Activated T-cell treated with anti-CD3 and anti-CD28 coated beads, Interleukin-2, amount 50 U/mL, for 24 hours (primary cell): Measurements from ENCODE around the gene UBE4B.
"Not testable (repeated sequence)": the region's sequence is repeated elsewhere in the genome, so short reads cannot be mapped to it uniquely, and the experiment has no call there.

Experiments used
- DNase-seq: peaks from one replicate; pipeline ENCODE4 v3.0.0-alpha.2; 2020
- H3K27ac Mint-ChIP-seq: 2 replicates; pipeline ENCODE4 v1.8.0; 2020; ENCODE audit warnings: mild to moderate bottlenecking, mixed read lengths
- H3K27me3 Mint-ChIP-seq: 2 replicates; pipeline ENCODE4 v1.8.0; 2020; ENCODE audit warnings: mixed read lengths
- H3K36me3 Mint-ChIP-seq: 2 replicates; pipeline ENCODE4 v1.8.0; 2020; ENCODE audit warnings: low read depth, mixed read lengths
- H3K4me1 Mint-ChIP-seq: 2 replicates; pipeline ENCODE4 v1.8.0; 2020; ENCODE audit warnings: low read depth, mixed read lengths
- H3K4me3 Mint-ChIP-seq: 2 replicates; pipeline ENCODE4 v1.8.0; 2020; ENCODE audit warnings: mild to moderate bottlenecking, moderate library complexity, mixed read lengths
- H3K9me3 Mint-ChIP-seq: 2 replicates; pipeline ENCODE4 v1.8.0; 2020; ENCODE audit warnings: mixed read lengths

The UBE4B gene

GRCh38 chr1:10032590-10033358, at the start of gene UBE4B:
UBE4B (plus strand) TSS chr1:10032958; CDS start chr1:10033671, 713 bp downstream.
- H3K27me3 Mint-ChIP-seq, result no peaks in the 10 kb centered on the region
- H3K27ac Mint-ChIP-seq, result peak within 1 kb of the TSS; percentile 98
- peaks cover 31% of the 10 kb centered on the region for H3K36me3 Mint-ChIP-seq
- H3K9me3 Mint-ChIP-seq, result no peaks in the 10 kb centered on the region
- peaks cover 21% of the 10 kb centered on the region for H3K4me1 Mint-ChIP-seq
- peak; percentile 100 for DNase-seq
- peak within 1 kb of the TSS; percentile 98 for H3K4me3 Mint-ChIP-seq

DNA sequence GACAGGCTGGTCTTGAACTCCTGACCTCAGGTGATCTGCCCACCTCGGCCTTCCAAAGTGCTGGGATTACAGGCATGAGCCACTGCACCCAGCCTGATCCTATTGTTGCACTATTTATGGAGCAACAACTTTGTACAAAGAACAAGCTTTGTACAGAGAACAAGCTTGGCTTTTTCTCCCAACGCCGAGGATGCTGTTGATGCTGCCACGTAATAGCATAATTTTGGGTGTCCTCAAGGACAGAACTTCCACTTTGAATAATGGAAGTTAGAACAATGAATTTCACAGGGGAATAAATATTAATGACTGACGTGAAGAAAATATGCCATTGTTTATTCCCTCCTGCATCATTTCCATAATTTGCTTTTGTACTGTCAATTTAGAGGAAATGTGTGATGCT, 48.5 kb upstream of the UBE4B start:
- Mint-ChIP-seq H3K4me3 (no peak overlapping the region), H3K9me3 (no peaks in the 10 kb centered on the region), H3K27ac (no peak overlapping the region), H3K4me1 (no peaks in the 10 kb centered on the region), H3K36me3 (peaks cover 22% of the 10 kb centered on the region), H3K27me3 (no peaks in the 10 kb centered on the region)
- DNase-seq, result no peak

GRCh38 chr1:9985001-9985400, 47.8 kb upstream of the UBE4B start:
- DNase-seq, result no peak
- Mint-ChIP-seq H3K27me3 (no peaks in the 10 kb centered on the region), H3K4me3 (no peak overlapping the region), H3K27ac (no peak overlapping the region), H3K4me1 (no peaks in the 10 kb centered on the region), H3K36me3 (peaks cover 22% of the 10 kb centered on the region), H3K9me3 (no peaks in the 10 kb centered on the region)

DNA sequence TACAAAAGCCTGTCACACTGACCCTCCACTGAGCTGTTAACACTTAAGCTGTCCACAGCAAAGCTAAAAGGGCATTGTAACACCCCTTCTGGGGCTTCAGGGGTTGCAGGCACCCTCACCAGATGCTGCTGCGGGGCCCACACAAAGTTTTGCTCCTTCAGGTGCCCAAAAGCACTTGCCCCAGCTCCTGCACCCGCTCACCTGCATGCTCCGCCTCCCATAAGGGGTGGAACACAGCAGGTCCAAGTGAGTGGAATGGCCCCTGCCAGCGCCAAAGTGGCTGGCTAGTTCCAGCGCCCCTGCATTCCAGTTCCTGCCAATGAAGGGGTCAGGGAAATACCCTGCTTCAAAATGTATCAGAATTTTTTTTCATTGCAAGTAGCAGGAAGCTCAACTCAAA, 43.0 kb upstream of the UBE4B start:
- Mint-ChIP-seq H3K27me3 (peaks cover 8% of the 10 kb centered on the region), H3K36me3 (no peaks in the 10 kb centered on the region), H3K9me3 (no peaks in the 10 kb centered on the region), H3K27ac (no peak overlapping the region), H3K4me3 (no peak overlapping the region), H3K4me1 (no peaks in the 10 kb centered on the region)
- DNase-seq, result no peak

DNA sequence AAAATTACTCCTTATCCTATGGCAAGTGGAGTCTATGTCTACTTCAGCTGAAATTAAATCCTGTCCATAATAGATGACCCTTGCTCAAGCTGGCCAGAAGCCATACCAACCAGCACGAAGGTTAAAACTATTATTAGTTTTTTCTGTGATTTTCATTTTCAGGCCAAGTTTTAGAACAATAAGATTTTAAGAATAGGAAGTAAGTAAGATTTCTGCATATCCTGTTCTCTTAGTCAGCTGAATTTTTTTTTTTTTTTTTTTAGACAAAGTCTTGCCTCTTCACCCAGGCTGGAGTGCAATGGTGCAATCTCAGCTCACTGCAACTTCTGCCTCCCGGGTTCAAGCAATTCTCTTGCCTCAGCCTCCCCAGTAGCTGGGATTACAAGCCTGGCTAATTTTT, 41.8 kb upstream of the UBE4B start:
- Mint-ChIP-seq H3K36me3 (no peaks in the 10 kb centered on the region), H3K27me3 (peaks cover 8% of the 10 kb centered on the region), H3K4me3 (no peak overlapping the region), H3K9me3 (no peaks in the 10 kb centered on the region), H3K27ac (no peak overlapping the region), H3K4me1 (no peaks in the 10 kb centered on the region)
- no peak for DNase-seq

- Mint-ChIP-seq H3K9me3 (no peaks in the 10 kb centered on the region), H3K27me3 (peaks cover 19% of the 10 kb centered on the region), H3K36me3 (no peaks in the 10 kb centered on the region), H3K4me1 (peaks cover 6% of the 10 kb centered on the region), H3K4me3 (no peak overlapping the region), H3K27ac (no peak overlapping the region)
- no peak for DNase-seq
These were observed 39.8 kb upstream of the UBE4B start for GRCh38 chr1:9992910-9993309.

DNA sequence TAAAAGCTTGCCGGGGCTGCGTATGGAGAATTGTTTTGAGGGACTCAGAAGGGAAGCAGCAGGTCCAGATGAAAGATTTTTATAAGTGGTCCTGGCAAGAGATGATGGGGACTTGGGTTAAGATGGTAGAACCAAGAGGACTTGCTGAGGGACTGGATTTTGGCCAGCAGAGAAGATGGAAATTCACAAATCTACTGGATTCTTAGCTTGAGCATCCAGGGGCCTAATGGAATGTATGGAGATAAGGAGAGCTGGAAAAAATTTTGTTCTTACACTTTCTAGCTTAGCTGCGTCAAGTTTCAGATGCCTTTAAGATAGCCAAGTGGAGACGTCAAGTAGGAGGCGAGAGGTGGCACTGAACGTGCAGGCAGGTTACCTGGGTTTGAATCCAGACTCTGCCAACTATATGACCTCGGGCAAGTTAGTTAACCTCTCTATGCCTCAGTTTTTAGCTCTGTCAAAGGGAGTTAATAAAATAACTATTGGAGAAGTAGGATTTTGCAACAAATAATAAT, 39.1 kb upstream of the UBE4B start:
- Mint-ChIP-seq H3K4me1 (peaks cover 10% of the 10 kb centered on the region), H3K27me3 (peaks cover 26% of the 10 kb centered on the region), H3K27ac (no peak overlapping the region), H3K9me3 (peaks cover 2% of the 10 kb centered on the region), H3K4me3 (no peak overlapping the region), H3K36me3 (no peaks in the 10 kb centered on the region)
- DNase-seq, result no peak

GRCh38 chr1:9996624-9997582, 35.9 kb upstream of the UBE4B start, which contains the start of gene RBP7:
RBP7 (plus strand) TSS chr1:9997228; CDS start chr1:9997259, 31 bp downstream.
- H3K9me3 Mint-ChIP-seq, result peaks cover 7% of the 10 kb centered on the region
- no peaks in the 10 kb centered on the region for H3K36me3 Mint-ChIP-seq
- peak; percentile 39 for DNase-seq
- H3K27ac Mint-ChIP-seq, result no peak within 1 kb of the TSS
- peaks cover 14% of the 10 kb centered on the region for H3K4me1 Mint-ChIP-seq
- H3K4me3 Mint-ChIP-seq, result peak within 1 kb of the TSS; percentile 66
- H3K27me3 Mint-ChIP-seq, result peaks cover 44% of the 10 kb centered on the region

DNA sequence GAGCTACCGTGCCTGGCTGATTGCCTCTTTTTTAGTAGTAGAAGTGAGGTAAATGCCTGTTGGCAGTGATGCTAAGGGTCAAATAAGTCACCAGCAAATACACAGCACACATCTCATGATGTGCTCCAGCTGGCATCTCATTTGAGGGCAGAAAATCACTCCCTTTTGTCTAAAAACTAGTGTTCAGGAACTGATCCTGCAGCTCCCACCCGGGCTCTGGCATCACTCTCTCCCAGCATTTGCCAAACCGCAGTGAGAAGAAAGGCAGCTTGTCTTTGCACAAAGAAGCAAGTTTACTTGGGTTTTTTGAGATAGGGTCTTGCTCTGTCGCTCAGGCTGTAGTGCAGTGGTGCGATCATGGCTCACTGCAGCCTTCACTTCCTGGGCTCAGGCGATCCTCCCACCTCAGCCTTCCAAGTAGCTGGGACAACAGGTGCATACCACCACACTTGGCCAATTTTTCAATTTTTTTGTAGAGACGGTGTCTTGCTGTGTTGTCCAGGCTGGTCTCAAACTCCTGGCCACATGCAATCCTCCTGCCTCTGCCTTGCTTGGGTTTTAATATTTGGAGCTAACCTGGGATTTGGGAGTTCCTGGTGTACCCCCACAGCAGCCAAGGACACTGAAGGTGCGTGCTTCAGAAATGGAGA, 31.6 kb upstream of the UBE4B start:
- Mint-ChIP-seq H3K4me1 (peaks cover 14% of the 10 kb centered on the region), H3K36me3 (no peaks in the 10 kb centered on the region), H3K4me3 (no peak overlapping the region), H3K27ac (no peak overlapping the region), H3K9me3 (peaks cover 7% of the 10 kb centered on the region), H3K27me3 (peaks cover 51% of the 10 kb centered on the region)
- no peak for DNase-seq

- DNase-seq, H3K36me3 Mint-ChIP-seq, H3K4me3 Mint-ChIP-seq, H3K9me3 Mint-ChIP-seq, H3K4me1 Mint-ChIP-seq, H3K27ac Mint-ChIP-seq: not testable (repeated sequence)
- H3K27me3 Mint-ChIP-seq, result peaks cover 27% of the 10 kb centered on the region
These were observed 27.5 kb upstream of the UBE4B start for GRCh38 chr1:10005248-10005647.

DNA sequence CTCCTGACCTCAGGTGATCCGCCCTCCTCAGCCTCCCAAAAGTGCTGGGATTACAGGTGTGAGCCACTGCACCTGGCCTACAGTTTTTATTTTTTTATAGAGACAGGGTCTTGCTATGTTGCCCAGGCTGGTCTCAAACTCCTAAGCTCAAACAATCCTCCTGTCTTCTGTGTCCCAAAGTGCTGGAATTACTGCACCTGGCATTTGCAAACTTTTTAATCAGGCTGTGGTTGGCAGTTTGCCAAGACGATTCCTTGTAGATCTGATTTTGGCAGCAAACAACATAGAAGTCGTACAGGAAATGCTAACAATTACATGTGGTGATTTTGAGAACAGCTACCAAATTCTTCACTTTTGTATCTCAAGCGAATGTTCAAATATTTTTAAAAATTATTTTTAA, 25.6 kb upstream of the UBE4B start:
- H3K27ac Mint-ChIP-seq, result no peak overlapping the region
- H3K4me3 Mint-ChIP-seq, result no peak overlapping the region
- no peaks in the 10 kb centered on the region for H3K36me3 Mint-ChIP-seq
- no peak for DNase-seq
- H3K4me1 Mint-ChIP-seq, result no peaks in the 10 kb centered on the region
- peaks cover 13% of the 10 kb centered on the region for H3K27me3 Mint-ChIP-seq
- H3K9me3 Mint-ChIP-seq, result no peaks in the 10 kb centered on the region

- H3K4me1 Mint-ChIP-seq, result no peaks in the 10 kb centered on the region
- peaks cover 5% of the 10 kb centered on the region for H3K27me3 Mint-ChIP-seq
- H3K4me3 Mint-ChIP-seq, result no peak overlapping the region
- no peak for DNase-seq
- H3K9me3 Mint-ChIP-seq, result no peaks in the 10 kb centered on the region
- H3K27ac Mint-ChIP-seq, result no peak overlapping the region
- H3K36me3 Mint-ChIP-seq, result no peaks in the 10 kb centered on the region
These were observed 18.7 kb upstream of the UBE4B start for GRCh38 chr1:10014016-10014415.

DNA sequence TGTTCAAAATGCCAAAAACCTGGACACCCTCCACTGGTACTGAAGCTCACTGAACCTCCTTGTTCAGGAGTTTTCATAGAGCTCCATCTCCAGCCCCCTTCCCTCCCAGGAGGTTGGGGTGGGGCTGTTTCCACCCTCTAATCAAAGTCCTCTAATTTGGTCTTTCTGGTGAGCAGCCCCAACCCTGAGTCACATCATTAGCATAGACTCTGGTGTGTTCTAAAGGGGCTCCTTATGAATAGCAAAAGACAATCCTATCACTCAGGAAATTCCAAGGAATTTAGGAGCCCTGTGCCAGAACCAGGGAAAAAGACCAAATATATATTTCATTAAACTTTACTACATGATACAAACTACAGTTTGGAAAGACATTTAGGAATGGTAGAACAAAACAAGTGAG, 13.2 kb upstream of the UBE4B start:
- Mint-ChIP-seq H3K27me3 (peaks cover 5% of the 10 kb centered on the region), H3K4me3 (no peak overlapping the region), H3K27ac (no peak overlapping the region), H3K4me1 (no peaks in the 10 kb centered on the region), H3K36me3 (no peaks in the 10 kb centered on the region), H3K9me3 (no peaks in the 10 kb centered on the region)
- no peak for DNase-seq

DNA sequence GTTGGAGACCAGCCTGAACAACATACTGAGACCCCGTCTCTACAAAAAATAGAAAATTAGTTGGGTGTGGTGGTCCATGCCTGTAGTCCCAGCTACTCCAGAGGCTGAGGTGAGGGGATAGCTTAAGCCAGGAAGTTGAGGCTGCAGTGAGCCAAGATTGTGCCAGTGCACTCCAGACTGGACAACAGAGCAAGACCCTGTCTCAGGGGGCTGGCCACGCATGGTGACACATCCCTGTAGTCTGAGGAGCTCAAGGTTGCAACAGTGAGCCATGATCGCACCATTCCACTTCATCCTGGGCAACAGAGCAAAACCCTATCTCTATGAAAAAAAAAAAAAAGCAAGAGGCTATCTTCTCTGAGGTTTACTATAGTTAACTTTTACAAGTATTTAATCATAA, 12.7 kb upstream of the UBE4B start:
- H3K4me3 Mint-ChIP-seq, result no peak overlapping the region
- no peak for DNase-seq
- H3K27me3 Mint-ChIP-seq, result peaks cover 5% of the 10 kb centered on the region
- no peaks in the 10 kb centered on the region for H3K4me1 Mint-ChIP-seq
- no peak overlapping the region for H3K27ac Mint-ChIP-seq
- no peaks in the 10 kb centered on the region for H3K36me3 Mint-ChIP-seq
- no peaks in the 10 kb centered on the region for H3K9me3 Mint-ChIP-seq
